Natural killer cell (primary cell): ENCODE data around the gene HIRA. TPM values are rescaled to one million over a fixed set of nuclear protein-coding genes. Genes with fewer than 3 reads are reported as not detected.
"Not testable (repeated sequence)": the region's sequence is repeated elsewhere in the genome, so short reads cannot be mapped to it uniquely, and the experiment has no call there.

Source experiments
- ATAC-seq, 3 donors: fragments of 150-1000 bp in 2 of 3; fragments of 200-7000 bp in 1 of 3; cut with Tn5 transposase; 1 replicate in 1 of 3; 2 replicates in 2 of 3; pipeline ENCODE4 v1.10.0; 2021; ENCODE audit warnings: mild to moderate bottlenecking in 2 of 3, moderate library complexity in 2 of 3
- DNase-seq, 2 donors: peaks; one replicate each; pipeline versions ENCODE4 v3.0.0 to v3.0.0-alpha.2; 2013 to 2021; ENCODE audit warnings: mixed read lengths in 1 of 2
- H3K27ac ChIP-seq: one replicate; pipeline ENCODE4 v1.5.1; 2013; ENCODE audit warnings: mild to moderate bottlenecking, low read length
- H3K27me3 ChIP-seq: one replicate; pipeline ENCODE4 v1.6.1; 2013; ENCODE audit warnings: low read length; ENCODE audit not compliant: control insufficient read depth, insufficient read depth
- H3K36me3 ChIP-seq: one replicate; pipeline ENCODE4 v1.6.1; 2013; ENCODE audit warnings: low read length; ENCODE audit not compliant: control insufficient read depth, insufficient read depth
- H3K4me1 ChIP-seq: one replicate; pipeline ENCODE4 v1.6.1; 2013; ENCODE audit warnings: low read length; ENCODE audit not compliant: control insufficient read depth, insufficient read depth
- H3K4me3 ChIP-seq: one replicate; pipeline ENCODE4 v1.5.1; 2013; ENCODE audit warnings: low read length
- H3K9me3 ChIP-seq: one replicate; pipeline ENCODE4 v1.6.1; 2013; ENCODE audit warnings: low read length; ENCODE audit not compliant: control insufficient read depth, insufficient read depth
- H3K27ac Mint-ChIP-seq, 2 donors: one replicate each; pipeline ENCODE4 v1.8.0; 2022; ENCODE audit warnings: mild to moderate bottlenecking in 2 of 2, mixed read lengths in 2 of 2, moderate library complexity in 1 of 2
- H3K27me3 Mint-ChIP-seq, 2 donors: one replicate each; pipeline ENCODE4 v1.8.0; 2022; ENCODE audit warnings: low read depth in 2 of 2, mixed read lengths in 2 of 2
- H3K36me3 Mint-ChIP-seq: one replicate; pipeline ENCODE4 v1.8.0; 2022; ENCODE audit warnings: mixed read lengths
- H3K4me1 Mint-ChIP-seq, 2 donors: one replicate each; pipeline ENCODE4 v1.8.0; 2022; ENCODE audit warnings: mixed read lengths in 2 of 2
- H3K4me3 Mint-ChIP-seq: one replicate; pipeline ENCODE4 v1.8.0; 2022; ENCODE audit warnings: mild to moderate bottlenecking, moderate library complexity, mixed read lengths
- H3K9me3 Mint-ChIP-seq, 2 donors: one replicate each; pipeline ENCODE4 v1.8.0; 2022; ENCODE audit warnings: mixed read lengths in 2 of 2
- whole genome bisulfite sequencing: methylation state at CpG from one replicate; pipeline ENCODE4 v1.1.7; 2013; ENCODE audit warnings: missing lambda C conversion rate; ENCODE audit not compliant: insufficient coverage; 5-methylcytosine and 5-hydroxymethylcytosine counted together
- intact Hi-C: fragments of 100-400 bp; cut with micrococcal nuclease; formaldehyde crosslinking; loops from one replicate; pipeline ENCODE4 v1.14.2; 2022
- total RNA-seq, 4 donors: library from RNA; stranded (reverse); fragments of 120-200 nt in 1 of 4; gene quantifications; one replicate each; pipeline versions ENCODE4 v1.2.3 to v1.2.4, GENCODE V29; 2013 to 2022
- TF ChIP-seq, protein P1 (sequence below): fragments of 200-600 bp; IDR thresholded peaks from one replicate; pipeline ENCODE4 v1.8.0; 2022; ENCODE audit warnings: antibody characterized with exemption

HIRA gene
- total RNA-seq, 3 donors from 2014 or later (not counting 1 experiment from before 2014, with no cell fraction given), result 49.6 to 75.9 (median 50.9) TPM

DNA sequence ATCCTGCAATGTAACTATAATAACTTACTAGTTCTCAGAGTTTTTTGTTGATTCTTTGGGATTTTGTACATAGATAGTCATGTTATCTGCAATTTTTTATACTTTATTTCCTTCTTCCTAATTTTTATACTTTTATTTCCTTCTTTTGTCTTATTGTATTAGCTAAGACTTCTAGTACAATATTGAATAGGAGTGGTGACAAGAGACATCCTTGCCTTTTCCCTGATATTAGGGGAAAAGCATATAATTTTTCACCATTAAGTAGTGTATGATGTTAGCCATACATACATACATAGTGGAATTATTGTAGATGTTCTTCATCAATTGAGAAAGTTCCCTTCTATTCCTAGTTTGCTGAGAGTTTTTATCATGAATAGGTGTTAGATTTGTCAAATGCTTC lies 112.3 kb downstream of the HIRA start:
- Histone ChIP-seq H3K9me3 (peaks cover 25% of the 10 kb centered on the region), H3K4me3 (no peak overlapping the region), H3K36me3 (no peaks in the 10 kb centered on the region), H3K27me3 (no peaks in the 10 kb centered on the region), H3K4me1 (no peaks in the 10 kb centered on the region), H3K27ac (no peak overlapping the region)
- Mint-ChIP-seq H3K36me3 (peaks cover 10% of the 10 kb centered on the region), H3K9me3 (peaks cover 4 to 13% of the 10 kb centered on the region in 2 donors), H3K27me3 (no peaks in the 10 kb centered on the region), H3K4me1 (no peaks in the 10 kb centered on the region), H3K4me3 (no peak overlapping the region), H3K27ac (no peak overlapping the region)
- TF ChIP-seq, protein P1, sequence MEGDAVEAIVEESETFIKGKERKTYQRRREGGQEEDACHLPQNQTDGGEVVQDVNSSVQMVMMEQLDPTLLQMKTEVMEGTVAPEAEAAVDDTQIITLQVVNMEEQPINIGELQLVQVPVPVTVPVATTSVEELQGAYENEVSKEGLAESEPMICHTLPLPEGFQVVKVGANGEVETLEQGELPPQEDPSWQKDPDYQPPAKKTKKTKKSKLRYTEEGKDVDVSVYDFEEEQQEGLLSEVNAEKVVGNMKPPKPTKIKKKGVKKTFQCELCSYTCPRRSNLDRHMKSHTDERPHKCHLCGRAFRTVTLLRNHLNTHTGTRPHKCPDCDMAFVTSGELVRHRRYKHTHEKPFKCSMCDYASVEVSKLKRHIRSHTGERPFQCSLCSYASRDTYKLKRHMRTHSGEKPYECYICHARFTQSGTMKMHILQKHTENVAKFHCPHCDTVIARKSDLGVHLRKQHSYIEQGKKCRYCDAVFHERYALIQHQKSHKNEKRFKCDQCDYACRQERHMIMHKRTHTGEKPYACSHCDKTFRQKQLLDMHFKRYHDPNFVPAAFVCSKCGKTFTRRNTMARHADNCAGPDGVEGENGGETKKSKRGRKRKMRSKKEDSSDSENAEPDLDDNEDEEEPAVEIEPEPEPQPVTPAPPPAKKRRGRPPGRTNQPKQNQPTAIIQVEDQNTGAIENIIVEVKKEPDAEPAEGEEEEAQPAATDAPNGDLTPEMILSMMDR, result no peak
- ATAC-seq, result no peak
- intact Hi-C loops, result no loop called here
- DNase-seq, result no peak

DNA sequence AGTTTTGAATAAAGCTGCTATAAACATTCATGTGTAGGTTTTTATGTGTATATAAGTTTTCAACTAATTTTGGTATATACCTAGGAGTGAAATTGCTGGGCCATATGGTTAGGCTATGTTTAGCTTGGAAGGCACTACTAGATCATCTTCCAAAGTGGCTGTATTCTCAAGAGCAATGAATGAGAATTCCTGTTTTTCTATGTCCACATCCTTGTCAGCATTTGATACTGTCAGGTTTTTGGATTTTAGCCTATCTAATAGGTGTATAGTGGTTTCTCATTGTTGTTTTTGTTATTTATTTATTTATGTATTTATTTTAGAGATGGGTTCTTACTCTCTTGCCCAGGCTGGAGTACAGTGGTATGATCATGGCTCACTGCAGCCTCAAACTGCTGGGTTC lies 113.7 kb downstream of the HIRA start:
- no peaks in the 10 kb centered on the region for H3K4me1 ChIP-seq
- intact Hi-C loops, result no loop called here
- H3K4me3 Mint-ChIP-seq, result no peak overlapping the region
- no peaks in the 10 kb centered on the region for H3K27me3 Mint-ChIP-seq
- H3K9me3 Mint-ChIP-seq, result peaks cover 5 to 15% of the 10 kb centered on the region in 2 donors
- DNase-seq (no peak), ATAC-seq (no peak)
- peaks cover 25% of the 10 kb centered on the region for H3K9me3 ChIP-seq
- TF ChIP-seq, protein P1, result no peak
- no peaks in the 10 kb centered on the region for H3K4me1 Mint-ChIP-seq
- no peaks in the 10 kb centered on the region for H3K36me3 ChIP-seq
- H3K27ac Mint-ChIP-seq, result no peak overlapping the region
- no peak overlapping the region for H3K4me3 ChIP-seq
- no peaks in the 10 kb centered on the region for H3K27me3 ChIP-seq
- H3K27ac ChIP-seq, result no peak overlapping the region
- H3K36me3 Mint-ChIP-seq, result peaks cover 10% of the 10 kb centered on the region

DNA sequence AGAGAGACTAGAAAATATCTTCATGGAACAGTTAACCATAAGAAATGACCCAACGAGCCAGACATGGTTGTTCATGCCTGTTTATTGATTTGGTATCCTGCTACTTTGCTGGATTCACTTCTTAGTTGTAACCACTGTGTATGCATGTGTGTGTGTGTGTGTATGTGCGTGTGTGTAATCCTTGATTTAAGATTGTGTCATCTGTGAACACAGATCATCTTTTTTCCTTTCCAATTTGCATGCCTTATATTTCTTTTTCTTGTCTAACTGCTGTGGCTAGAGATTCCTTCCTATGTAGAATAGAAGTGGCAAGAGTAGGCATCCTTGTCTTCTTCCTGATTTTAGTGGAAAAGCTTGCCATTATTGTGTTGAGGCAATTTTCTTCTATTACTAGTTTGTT lies 123.7 kb downstream of the HIRA start:
- ATAC-seq (no peak), DNase-seq (no peak)
- Mint-ChIP-seq H3K27ac (no peak overlapping the region), H3K9me3 (no peaks in the 10 kb centered on the region), H3K4me1 (no peaks in the 10 kb centered on the region), H3K4me3 (no peak overlapping the region), H3K36me3 (no peaks in the 10 kb centered on the region), H3K27me3 (no peaks in the 10 kb centered on the region)
- no peak overlapping the region for H3K4me3 ChIP-seq
- TF ChIP-seq, protein P1, result no peak
- intact Hi-C loops, result no loop called here
- 88% methylated on average over 2 of the region's 2 CpGs for WGBS
- no peaks in the 10 kb centered on the region for H3K9me3 ChIP-seq
- H3K4me1 ChIP-seq, result no peaks in the 10 kb centered on the region
- H3K27me3 ChIP-seq, result no peaks in the 10 kb centered on the region
- no peak overlapping the region for H3K27ac ChIP-seq
- H3K36me3 ChIP-seq, result no peaks in the 10 kb centered on the region

DNA sequence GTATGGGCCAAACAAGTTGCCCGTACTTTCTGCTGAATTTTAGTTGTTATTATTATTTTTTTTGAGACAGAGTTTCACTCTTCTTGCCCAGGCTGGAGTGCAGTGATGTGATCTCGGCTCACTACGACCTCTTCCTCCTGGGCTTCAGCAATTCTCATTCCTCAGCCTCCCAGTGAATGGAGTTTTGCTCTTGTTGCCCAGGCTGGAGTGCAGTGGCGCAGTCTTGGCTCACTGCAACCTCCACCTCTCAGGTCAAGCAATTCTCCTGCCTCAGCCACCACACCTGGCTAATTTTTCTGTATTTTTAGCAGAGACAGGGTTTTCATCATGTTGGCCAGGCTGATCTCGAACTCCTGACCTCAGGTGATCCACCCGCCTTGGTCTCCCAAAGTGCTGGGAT lies 125.0 kb downstream of the HIRA start:
- H3K4me1 Mint-ChIP-seq, H3K9me3 ChIP-seq, H3K27me3 Mint-ChIP-seq, H3K4me1 ChIP-seq, intact Hi-C loops, DNase-seq, H3K27me3 ChIP-seq, H3K4me3 ChIP-seq, H3K36me3 ChIP-seq, H3K36me3 Mint-ChIP-seq, H3K9me3 Mint-ChIP-seq, H3K4me3 Mint-ChIP-seq, H3K27ac Mint-ChIP-seq, ATAC-seq, H3K27ac ChIP-seq: not testable (repeated sequence)
- WGBS, result 91% methylated on average over 6 of the region's 6 CpGs
